SK-N-SH (cell line): ENCODE data around the gene MRPS9.

Source experiments
- EP300 ChIP-seq, 2 experiments: IDR thresholded peaks; 2 replicates each; pipeline versions ENCODE4 v1.4.0 to v1.6.1; 2012; ENCODE audit warnings: borderline replicate concordance in 1 of 2, low read depth in 1 of 2, low read length in 1 of 2
- FOXM1 ChIP-seq: IDR thresholded peaks from 2 replicates; pipeline ENCODE4 v1.4.0; 2012; ENCODE audit warnings: low read depth, mild to moderate bottlenecking
- GABPA ChIP-seq: IDR thresholded peaks from 2 replicates; pipeline ENCODE4 v1.4.0; 2012; ENCODE audit warnings: low read depth, mild to moderate bottlenecking
- MXI1 ChIP-seq: IDR thresholded peaks from 2 replicates; pipeline ENCODE4 v1.6.1; 2012; ENCODE audit warnings: mild to moderate bottlenecking, low read depth, low read length, improper control_type of control experiment
- RAD21 ChIP-seq: IDR thresholded peaks from 2 replicates; pipeline ENCODE4 v1.6.1; 2012; ENCODE audit warnings: mild to moderate bottlenecking, low read length
- SMC3 ChIP-seq: IDR thresholded peaks from 2 replicates; pipeline ENCODE4 v1.6.1; 2012; ENCODE audit warnings: low read depth, low read length, improper control_type of control experiment
- TAF1 ChIP-seq: IDR thresholded peaks from 2 replicates; pipeline ENCODE4 v1.6.1; 2012; ENCODE audit warnings: low read depth, mild to moderate bottlenecking, low read length, moderate library complexity, borderline replicate concordance
- TCF12 ChIP-seq: IDR thresholded peaks from 2 replicates; pipeline ENCODE4 v1.4.0; 2012
- YY1 ChIP-seq: IDR thresholded peaks from 2 replicates; pipeline ENCODE4 v1.4.0; 2012; ENCODE audit warnings: low read depth, mild to moderate bottlenecking
- TF ChIP-seq, protein P1 (sequence below): fragments of 200-600 bp; sonication (generic); IDR thresholded peaks from 2 replicates; pipeline ENCODE4 v1.6.1; 2017; ENCODE audit warnings: antibody characterized with exemption, mild to moderate bottlenecking, moderate library complexity
- TF ChIP-seq, protein P2 (sequence below): IDR thresholded peaks from 2 replicates; pipeline ENCODE4 v1.6.1; 2012; ENCODE audit warnings: mild to moderate bottlenecking, low read depth, low read length, moderate library complexity
- TF ChIP-seq, protein P3 (sequence below): fragments of 150-350 bp; IDR thresholded peaks from 2 replicates; pipeline ENCODE4 v1.6.1; 2016; ENCODE audit warnings: mild to moderate bottlenecking, low read depth, low read length

- no peak for TF ChIP-seq MXI1
- TF ChIP-seq, protein P1, sequence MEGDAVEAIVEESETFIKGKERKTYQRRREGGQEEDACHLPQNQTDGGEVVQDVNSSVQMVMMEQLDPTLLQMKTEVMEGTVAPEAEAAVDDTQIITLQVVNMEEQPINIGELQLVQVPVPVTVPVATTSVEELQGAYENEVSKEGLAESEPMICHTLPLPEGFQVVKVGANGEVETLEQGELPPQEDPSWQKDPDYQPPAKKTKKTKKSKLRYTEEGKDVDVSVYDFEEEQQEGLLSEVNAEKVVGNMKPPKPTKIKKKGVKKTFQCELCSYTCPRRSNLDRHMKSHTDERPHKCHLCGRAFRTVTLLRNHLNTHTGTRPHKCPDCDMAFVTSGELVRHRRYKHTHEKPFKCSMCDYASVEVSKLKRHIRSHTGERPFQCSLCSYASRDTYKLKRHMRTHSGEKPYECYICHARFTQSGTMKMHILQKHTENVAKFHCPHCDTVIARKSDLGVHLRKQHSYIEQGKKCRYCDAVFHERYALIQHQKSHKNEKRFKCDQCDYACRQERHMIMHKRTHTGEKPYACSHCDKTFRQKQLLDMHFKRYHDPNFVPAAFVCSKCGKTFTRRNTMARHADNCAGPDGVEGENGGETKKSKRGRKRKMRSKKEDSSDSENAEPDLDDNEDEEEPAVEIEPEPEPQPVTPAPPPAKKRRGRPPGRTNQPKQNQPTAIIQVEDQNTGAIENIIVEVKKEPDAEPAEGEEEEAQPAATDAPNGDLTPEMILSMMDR: no peak
- no peak for TF ChIP-seq TAF1
- TF ChIP-seq RAD21: no peak
- no peak for TF ChIP-seq EP300 (IDR thresholded peaks at IDR 0.05; ENCODE audit: borderline replicate concordance in 1 of 2, low read depth in 1 of 2, low read length in 1 of 2)
- TF ChIP-seq SMC3: no peak
- TF ChIP-seq, protein P2, sequence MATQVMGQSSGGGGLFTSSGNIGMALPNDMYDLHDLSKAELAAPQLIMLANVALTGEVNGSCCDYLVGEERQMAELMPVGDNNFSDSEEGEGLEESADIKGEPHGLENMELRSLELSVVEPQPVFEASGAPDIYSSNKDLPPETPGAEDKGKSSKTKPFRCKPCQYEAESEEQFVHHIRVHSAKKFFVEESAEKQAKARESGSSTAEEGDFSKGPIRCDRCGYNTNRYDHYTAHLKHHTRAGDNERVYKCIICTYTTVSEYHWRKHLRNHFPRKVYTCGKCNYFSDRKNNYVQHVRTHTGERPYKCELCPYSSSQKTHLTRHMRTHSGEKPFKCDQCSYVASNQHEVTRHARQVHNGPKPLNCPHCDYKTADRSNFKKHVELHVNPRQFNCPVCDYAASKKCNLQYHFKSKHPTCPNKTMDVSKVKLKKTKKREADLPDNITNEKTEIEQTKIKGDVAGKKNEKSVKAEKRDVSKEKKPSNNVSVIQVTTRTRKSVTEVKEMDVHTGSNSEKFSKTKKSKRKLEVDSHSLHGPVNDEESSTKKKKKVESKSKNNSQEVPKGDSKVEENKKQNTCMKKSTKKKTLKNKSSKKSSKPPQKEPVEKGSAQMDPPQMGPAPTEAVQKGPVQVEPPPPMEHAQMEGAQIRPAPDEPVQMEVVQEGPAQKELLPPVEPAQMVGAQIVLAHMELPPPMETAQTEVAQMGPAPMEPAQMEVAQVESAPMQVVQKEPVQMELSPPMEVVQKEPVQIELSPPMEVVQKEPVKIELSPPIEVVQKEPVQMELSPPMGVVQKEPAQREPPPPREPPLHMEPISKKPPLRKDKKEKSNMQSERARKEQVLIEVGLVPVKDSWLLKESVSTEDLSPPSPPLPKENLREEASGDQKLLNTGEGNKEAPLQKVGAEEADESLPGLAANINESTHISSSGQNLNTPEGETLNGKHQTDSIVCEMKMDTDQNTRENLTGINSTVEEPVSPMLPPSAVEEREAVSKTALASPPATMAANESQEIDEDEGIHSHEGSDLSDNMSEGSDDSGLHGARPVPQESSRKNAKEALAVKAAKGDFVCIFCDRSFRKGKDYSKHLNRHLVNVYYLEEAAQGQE: no peak
- TF ChIP-seq YY1: no peak
- TF ChIP-seq FOXM1: no peak
- TF ChIP-seq, protein P3, sequence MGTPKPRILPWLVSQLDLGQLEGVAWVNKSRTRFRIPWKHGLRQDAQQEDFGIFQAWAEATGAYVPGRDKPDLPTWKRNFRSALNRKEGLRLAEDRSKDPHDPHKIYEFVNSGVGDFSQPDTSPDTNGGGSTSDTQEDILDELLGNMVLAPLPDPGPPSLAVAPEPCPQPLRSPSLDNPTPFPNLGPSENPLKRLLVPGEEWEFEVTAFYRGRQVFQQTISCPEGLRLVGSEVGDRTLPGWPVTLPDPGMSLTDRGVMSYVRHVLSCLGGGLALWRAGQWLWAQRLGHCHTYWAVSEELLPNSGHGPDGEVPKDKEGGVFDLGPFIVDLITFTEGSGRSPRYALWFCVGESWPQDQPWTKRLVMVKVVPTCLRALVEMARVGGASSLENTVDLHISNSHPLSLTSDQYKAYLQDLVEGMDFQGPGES: no peak
- TF ChIP-seq GABPA: no peak
- TF ChIP-seq TCF12: no peak
These were observed 32.5 kb upstream of the MRPS9 start for GRCh38 chr2:105005181-105005951.
